Measurements from ENCODE around the gene ADGRV1.

DNA sequence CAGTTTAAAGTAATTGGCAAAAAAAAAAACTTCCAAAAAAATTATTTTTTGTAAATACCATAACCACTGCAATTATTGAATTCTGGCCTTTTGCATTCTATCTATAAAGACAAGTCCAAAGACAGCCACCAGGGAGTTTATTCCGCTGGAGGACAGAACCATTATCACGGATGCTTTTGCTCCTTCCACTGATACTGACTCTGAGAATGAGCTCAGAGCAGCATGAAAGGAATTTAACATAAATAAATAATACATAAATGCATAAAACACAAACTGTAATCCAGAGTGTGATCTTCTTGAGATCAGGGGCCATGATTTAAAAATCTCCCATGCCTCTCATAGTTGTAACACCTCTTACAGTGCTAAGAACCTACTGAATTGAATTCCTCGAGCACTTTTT is 559.8 kb downstream of the ADGRV1 start:
- no peak for TF ChIP-seq CTCF (IDR thresholded peaks at IDR 0.05; ENCODE audit: low read depth, low read length)
- no peak for TF ChIP-seq POLR2A (IDR thresholded peaks at IDR 0.05; ENCODE audit: extremely low read depth, insufficient read length)
- no peak for TF ChIP-seq MAX (IDR thresholded peaks at IDR 0.05; ENCODE audit: low read depth, low read length)
- TF ChIP-seq MYC (IDR thresholded peaks at IDR 0.05; ENCODE audit: low read depth, low read length), result no peak

Measured in NB4 (cell line).